Activated T-cell treated with anti-CD3 and anti-CD28 coated beads, Interleukin-2, amount 50 U/mL, for 72 hours (primary cell): ENCODE results near the gene NKAP. TPM values are rescaled to one million over a fixed set of nuclear protein-coding genes. Genes with fewer than 3 reads are reported as not detected.

Experiments
- ATAC-seq, 2 donors: fragments of 150-1000 bp; cut with Tn5 transposase; replicated peaks in 1 of 2; 2 replicates each; pipeline ENCODE4 v1.10.0; 2021; ENCODE audit warnings: moderate library complexity in 2 of 2, mild to moderate bottlenecking in 1 of 2
- DNase-seq, 2 donors: peaks; one replicate each; pipeline ENCODE4 v3.0.0; 2021 to 2022; ENCODE audit warnings: mixed read lengths in 1 of 2
- H3K27ac Mint-ChIP-seq: one replicate; pipeline ENCODE4 v1.8.0; 2022; ENCODE audit warnings: mild to moderate bottlenecking, moderate library complexity, mixed read lengths
- H3K27me3 Mint-ChIP-seq: one replicate; pipeline ENCODE4 v1.8.0; 2022; ENCODE audit warnings: low read depth, mixed read lengths
- H3K36me3 Mint-ChIP-seq, 2 donors: one replicate each; pipeline ENCODE4 v1.8.0; 2022; ENCODE audit warnings: mixed read lengths in 2 of 2, mild to moderate bottlenecking in 1 of 2; ENCODE audit not compliant: insufficient read depth in 2 of 2
- H3K4me1 Mint-ChIP-seq: one replicate; pipeline ENCODE4 v1.8.0; 2022; ENCODE audit warnings: low read depth, mixed read lengths
- H3K4me3 Mint-ChIP-seq, 2 donors: one replicate each; pipeline ENCODE4 v1.8.0; 2022; ENCODE audit warnings: mild to moderate bottlenecking in 2 of 2, mixed read lengths in 2 of 2, moderate library complexity in 2 of 2
- H3K9me3 Mint-ChIP-seq, 2 donors: one replicate each; pipeline ENCODE4 v1.8.0; 2022; ENCODE audit warnings: mixed read lengths in 2 of 2
- total RNA-seq, 2 donors: library from RNA; stranded (reverse); gene quantifications; one replicate each; pipeline ENCODE4 v1.2.3, GENCODE V29; 2022

NKAP gene
- total RNA-seq, 2 donors from 2014 or later: 17.7 to 19.0 TPM

DNA sequence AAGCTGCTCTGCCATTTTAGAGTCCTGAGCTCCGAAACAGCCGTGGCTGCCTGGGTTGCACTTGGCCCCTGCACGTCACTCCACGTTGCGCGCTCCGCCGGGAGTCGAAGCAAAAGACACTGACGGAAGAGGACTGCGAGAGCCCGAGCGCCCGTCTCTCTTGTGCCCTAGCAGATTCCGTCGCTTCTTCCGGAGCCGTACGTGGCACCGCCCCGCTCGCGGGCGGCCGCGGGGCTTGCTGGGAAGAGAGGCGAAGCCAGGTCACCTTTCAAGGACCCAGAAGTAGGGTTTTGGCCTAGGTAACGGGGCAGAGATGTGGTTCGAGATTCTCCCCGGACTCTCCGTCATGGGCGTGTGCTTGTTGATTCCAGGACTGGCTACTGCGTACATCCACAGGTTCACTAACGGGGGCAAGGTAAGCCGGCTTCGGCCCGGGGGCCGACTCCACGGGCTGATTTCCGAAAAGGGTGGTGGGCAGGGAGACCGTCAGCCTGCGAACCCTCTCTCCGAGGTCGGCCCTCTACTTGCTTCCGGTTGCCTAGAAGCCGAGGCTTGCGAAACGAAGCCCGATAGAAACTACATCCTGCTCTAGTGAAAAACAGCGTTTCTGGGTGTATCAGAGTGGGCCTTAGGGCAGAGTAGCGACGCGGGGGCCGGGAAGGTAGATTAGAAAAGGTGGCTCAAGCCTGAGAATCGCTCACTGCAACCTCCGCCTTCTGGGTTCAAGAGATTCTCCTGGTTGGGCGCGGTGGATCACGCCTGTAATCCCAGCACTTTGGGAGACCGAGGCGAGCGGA, 71.8 kb downstream of the NKAP start, which contains the start of the genes NDUFA1 and RNF113A:
Gene NDUFA1 (plus strand): TSS at position 234 of the 797 bp plus-strand sequence. CDS start 80 bp downstream, at position 314.
Gene RNF113A (minus strand): TSS at position 135 of the 797 bp plus-strand sequence. CDS start 120 bp downstream, at position 15.
- Mint-ChIP-seq H3K27me3 (no peaks in the 10 kb centered on the region), H3K27ac (peak within 1 kb of the TSS; percentile 99), H3K4me1 (peaks cover 24% of the 10 kb centered on the region), H3K36me3 (peaks cover 11% of the 10 kb centered on the region in 2 donors), H3K9me3 (no peaks in the 10 kb centered on the region), H3K4me3 (peak within 1 kb of the TSS; percentile 92 to 100)
- ATAC-seq: peak; percentile 94 to 96
- DNase-seq: peak; percentile 86 to 88

DNA sequence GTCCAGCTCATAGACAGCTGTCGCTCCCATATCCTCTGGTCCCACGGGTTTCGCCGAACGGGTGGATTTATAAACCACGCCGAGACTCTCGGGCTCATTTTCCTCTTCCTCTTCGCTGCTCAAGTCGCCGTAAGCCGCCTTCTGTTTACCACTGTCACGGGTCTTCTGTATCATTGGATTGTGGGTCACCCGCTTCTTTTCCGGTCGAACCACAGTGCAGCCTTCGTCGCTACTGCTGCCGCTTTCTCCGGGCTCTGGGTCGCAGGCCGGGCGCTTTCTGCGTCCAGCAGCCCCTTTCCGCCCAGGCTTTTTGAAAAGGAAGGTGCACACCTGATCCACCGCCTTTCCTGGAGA, 72.3 kb downstream of the NKAP start:
- peak overlapping the region; percentile 99 for H3K27ac Mint-ChIP-seq
- DNase-seq (no peak), ATAC-seq (peak; percentile 57 to 59)
- H3K36me3 Mint-ChIP-seq: peaks cover 11% of the 10 kb centered on the region in 2 donors
- no peaks in the 10 kb centered on the region for H3K27me3 Mint-ChIP-seq
- H3K9me3 Mint-ChIP-seq: no peaks in the 10 kb centered on the region
- peak overlapping the region; percentile 92 to 100 for H3K4me3 Mint-ChIP-seq
- H3K4me1 Mint-ChIP-seq: peaks cover 24% of the 10 kb centered on the region

Other genes starting within 250 kb of the NKAP start
- under 1 TPM; 0.46 to 0.50 TPM for gene SOWAHD, start 185.2 kb downstream of the NKAP start, total RNA-seq
- 1,000 to 10,000 TPM; 2,946 to 2,967 TPM for gene RPL39, start 152.1 kb downstream of the NKAP start, total RNA-seq
- gene UPF3B, start 90.8 kb downstream of the NKAP start, total RNA-seq: 10 to 100 TPM; 20.4 to 25.6 TPM
- 10 to 100 TPM; 44.8 to 47.3 TPM for gene RNF113A, start 72.0 kb downstream of the NKAP start, total RNA-seq
- 10 to 100 TPM; 55.7 to 63.7 TPM for gene NDUFA1, start 71.9 kb downstream of the NKAP start, total RNA-seq
- not detected for gene AKAP14, start 47.9 kb downstream of the NKAP start, total RNA-seq
- not detected for gene RHOXF2B, start 133.9 kb upstream of the NKAP start, total RNA-seq
- 1 to 10 TPM in 1 of 2 donors, under 1 TPM in 1; 0.76 to 1.2 TPM for gene RHOXF1, start 172.2 kb upstream of the NKAP start, total RNA-seq
- gene RHOXF2, start 214.9 kb upstream of the NKAP start, total RNA-seq: not detected